A673 (cell line): ENCODE results near the gene ADGRA1.

ENCODE experiments used
- CTCF ChIP-seq: fragments of 300-800, 200-600 bp; sonication (generic); conservative IDR thresholded peaks from 2 replicates; pipeline ENCODE4 v1.5.1; 2017; ENCODE audit warnings: low read depth, mild to moderate bottlenecking, antibody characterized with exemption, low read length, moderate library complexity, mixed read lengths
- EZH2 ChIP-seq: fragments of 200-600 bp; sonication (generic); IDR thresholded peaks from 2 replicates; pipeline ENCODE4 v1.6.1; 2017; ENCODE audit warnings: borderline replicate concordance, low read depth, mild to moderate bottlenecking, mixed read lengths, antibody characterized with exemption, low read length; ENCODE audit not compliant: poor library complexity, severe bottlenecking

- TF ChIP-seq CTCF (no peak), EZH2 (no peak)
Observed at GRCh38 chr10:133070810-133071209, 16.9 kb upstream of the ADGRA1 start.
